NT2/D1 (cell line): ENCODE results near the gene PPARGC1A.

Experiments used
- DNase-seq: peaks from one replicate; pipeline ENCODE4 v3.0.0-alpha.2; 2011; ENCODE audit warnings: low read depth, low spot score
- H3K27me3 ChIP-seq: 2 replicates; pipeline ENCODE4 v1.6.0; 2011; ENCODE audit warnings: mild to moderate bottlenecking; ENCODE audit not compliant: insufficient read length, insufficient read depth
- H3K36me3 ChIP-seq: 2 replicates; pipeline ENCODE4 v1.6.1; 2011; ENCODE audit warnings: mild to moderate bottlenecking, low read length, mixed read lengths; ENCODE audit not compliant: insufficient read depth, insufficient read length
- H3K4me1 ChIP-seq: 2 replicates; pipeline ENCODE4 v1.5.1; 2011; ENCODE audit not compliant: insufficient read depth, insufficient read length
- H3K4me3 ChIP-seq: 2 replicates; pipeline ENCODE4 v1.5.1; 2011; ENCODE audit warnings: low read depth; ENCODE audit not compliant: insufficient read length
- H3K9ac ChIP-seq: 2 replicates; pipeline ENCODE4 v1.6.0; 2011; ENCODE audit warnings: low read depth; ENCODE audit not compliant: insufficient read length
- H3K9me3 ChIP-seq: 2 replicates; pipeline ENCODE4 v1.5.1; 2011; ENCODE audit warnings: mild to moderate bottlenecking, low read length; ENCODE audit not compliant: insufficient read depth
- SUZ12 ChIP-seq: IDR thresholded peaks from 2 replicates; pipeline ENCODE4 v1.6.1; 2011; ENCODE audit not compliant: insufficient read length, insufficient read depth; ENCODE audit errors: extremely low read depth
- YY1 ChIP-seq: IDR thresholded peaks from 2 replicates; pipeline ENCODE4 v1.6.1; 2011; ENCODE audit not compliant: insufficient read length, insufficient read depth
- ZNF274 ChIP-seq: IDR thresholded peaks from 2 replicates; pipeline ENCODE4 v1.6.1; 2011; ENCODE audit warnings: mild to moderate bottlenecking, low read depth, low read length

PPARGC1A gene

DNA sequence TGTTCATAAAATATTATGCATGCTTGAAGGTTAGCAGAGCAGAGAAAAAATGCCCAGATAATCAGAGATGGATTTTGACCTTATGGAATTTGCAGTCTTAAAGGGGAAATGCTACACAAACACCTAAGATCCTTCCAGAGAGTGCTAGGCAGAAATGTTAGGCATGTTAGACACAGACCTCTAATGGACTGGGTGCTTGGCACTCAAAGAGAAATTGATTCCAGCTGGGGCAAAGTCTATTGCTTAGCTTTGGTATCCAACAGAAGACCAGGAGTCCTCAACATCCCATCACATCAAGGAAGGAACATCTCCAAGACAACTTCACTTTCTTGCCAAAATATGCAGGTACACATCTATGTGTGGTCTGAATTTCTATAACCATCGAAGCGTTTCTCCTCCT lies 32.2 kb upstream of the PPARGC1A start:
- Histone ChIP-seq H3K4me1 (no peaks in the 10 kb centered on the region), H3K9me3 (no peaks in the 10 kb centered on the region), H3K4me3 (no peak overlapping the region), H3K9ac (no peak overlapping the region), H3K36me3 (no peaks in the 10 kb centered on the region), H3K27me3 (no peaks in the 10 kb centered on the region)
- DNase-seq, result no peak
- TF ChIP-seq YY1 (no peak), SUZ12 (no peak), ZNF274 (no peak)

DNA sequence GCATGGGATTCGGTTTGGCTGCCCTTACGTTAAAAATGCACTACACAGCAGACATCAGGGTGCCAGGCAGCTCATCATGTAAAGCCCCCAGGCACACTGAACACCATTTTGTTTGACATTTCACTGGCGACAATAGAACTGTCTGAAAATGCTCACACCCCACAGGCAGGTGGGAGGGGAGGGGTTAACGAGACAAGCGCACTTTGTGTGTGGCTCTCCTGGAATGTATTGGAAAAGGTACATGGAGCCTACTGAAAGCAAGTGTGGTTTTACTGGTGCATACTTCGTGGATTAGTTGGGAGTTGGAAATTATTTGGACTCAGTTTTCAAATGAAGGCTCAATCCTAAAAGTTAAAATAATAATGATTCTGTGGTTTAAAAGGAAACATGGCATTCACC lies 31.6 kb upstream of the PPARGC1A start:
- no peaks in the 10 kb centered on the region for H3K36me3 ChIP-seq
- H3K9me3 ChIP-seq, result no peaks in the 10 kb centered on the region
- no peak for TF ChIP-seq SUZ12
- no peak for TF ChIP-seq ZNF274
- TF ChIP-seq YY1, result no peak
- no peak for DNase-seq
- no peaks in the 10 kb centered on the region for H3K4me1 ChIP-seq
- no peaks in the 10 kb centered on the region for H3K27me3 ChIP-seq
- H3K9ac ChIP-seq, result no peak overlapping the region
- no peak overlapping the region for H3K4me3 ChIP-seq

DNA sequence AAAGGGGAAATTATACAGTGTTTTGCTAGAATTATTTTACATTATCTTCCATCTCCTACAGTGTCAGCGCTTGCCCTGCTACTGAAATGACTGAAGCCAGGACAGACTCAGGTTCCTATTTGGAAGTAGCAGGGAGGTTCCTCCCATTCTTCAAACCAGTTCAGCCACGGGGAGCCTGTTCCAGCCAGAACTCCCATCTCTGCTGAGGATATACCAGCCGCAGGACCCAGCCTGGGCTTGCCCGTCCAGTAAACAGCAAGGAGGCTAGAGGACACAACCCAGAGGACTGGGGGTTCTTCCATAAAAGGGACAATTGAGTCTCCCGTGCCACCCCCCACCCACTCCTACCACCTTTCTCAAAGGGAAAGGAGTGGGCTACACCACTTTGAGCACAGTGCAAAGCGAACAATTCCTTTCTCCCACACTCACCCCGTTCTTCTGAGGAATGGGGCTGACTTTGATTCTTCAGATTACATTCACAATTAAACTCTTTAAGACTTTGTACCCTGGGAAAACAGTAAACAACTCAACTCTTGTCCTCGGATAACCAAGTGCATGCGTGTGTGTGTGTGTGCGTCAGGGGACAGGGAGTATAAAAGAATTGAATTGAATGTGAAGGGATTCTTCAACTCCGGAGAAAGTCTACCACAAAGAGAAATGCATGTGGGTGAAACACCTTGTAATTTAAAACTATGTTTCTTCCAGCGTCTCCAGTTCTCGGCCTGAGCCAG lies 31.0 kb upstream of the PPARGC1A start:
- Histone ChIP-seq H3K4me3 (no peak overlapping the region), H3K36me3 (no peaks in the 10 kb centered on the region), H3K4me1 (no peaks in the 10 kb centered on the region), H3K9me3 (no peaks in the 10 kb centered on the region), H3K9ac (no peak overlapping the region), H3K27me3 (no peaks in the 10 kb centered on the region)
- TF ChIP-seq YY1 (no peak), SUZ12 (no peak), ZNF274 (no peak)
- no peak for DNase-seq

GRCh38 chr4:23920296-23920695 lies 30.4 kb upstream of the PPARGC1A start:
- Histone ChIP-seq H3K9ac (no peak overlapping the region), H3K4me1 (no peaks in the 10 kb centered on the region), H3K36me3 (no peaks in the 10 kb centered on the region), H3K4me3 (no peak overlapping the region), H3K9me3 (no peaks in the 10 kb centered on the region), H3K27me3 (no peaks in the 10 kb centered on the region)
- no peak for DNase-seq
- TF ChIP-seq ZNF274, result no peak
- no peak for TF ChIP-seq SUZ12
- no peak for TF ChIP-seq YY1

- H3K9me3 ChIP-seq, result no peaks in the 10 kb centered on the region
- TF ChIP-seq ZNF274 (no peak), YY1 (no peak), SUZ12 (no peak)
- H3K4me3 ChIP-seq, result no peak overlapping the region
- DNase-seq, result no peak
- no peaks in the 10 kb centered on the region for H3K27me3 ChIP-seq
- H3K9ac ChIP-seq, result no peak overlapping the region
- no peaks in the 10 kb centered on the region for H3K4me1 ChIP-seq
- no peaks in the 10 kb centered on the region for H3K36me3 ChIP-seq
Observed at GRCh38 chr4:23916282-23916681, 26.4 kb upstream of the PPARGC1A start.

- Histone ChIP-seq H3K9ac (no peak overlapping the region), H3K4me3 (no peak overlapping the region), H3K9me3 (no peaks in the 10 kb centered on the region), H3K4me1 (no peaks in the 10 kb centered on the region), H3K36me3 (no peaks in the 10 kb centered on the region), H3K27me3 (no peaks in the 10 kb centered on the region)
- TF ChIP-seq ZNF274 (no peak), YY1 (no peak), SUZ12 (no peak)
- DNase-seq, result no peak
Observed at GRCh38 chr4:23915459-23916132, 25.7 kb upstream of the PPARGC1A start.

- DNase-seq, result no peak
- Histone ChIP-seq H3K9me3 (no peaks in the 10 kb centered on the region), H3K4me3 (no peak overlapping the region)
Observed at GRCh38 chr4:23911675-23912455, 22.0 kb upstream of the PPARGC1A start.

More at GRCh38 chr4:23911675-23912455, 22.0 kb upstream of the PPARGC1A start:
- H3K27me3 ChIP-seq, result no peaks in the 10 kb centered on the region
- no peaks in the 10 kb centered on the region for H3K4me1 ChIP-seq
- H3K36me3 ChIP-seq, result no peaks in the 10 kb centered on the region
- H3K9ac ChIP-seq, result no peak overlapping the region
- no peak for TF ChIP-seq ZNF274
- no peak for TF ChIP-seq SUZ12
- TF ChIP-seq YY1, result no peak
